Chondrocyte (in vitro differentiated cells): Measurements from ENCODE around the gene MFN2. TPM values are rescaled to one million over a fixed set of nuclear protein-coding genes. Genes with fewer than 3 reads are reported as not detected.

Experiments used
- DNase-seq: peaks from one replicate; pipeline ENCODE4 v3.0.0; 2021; ENCODE audit warnings: mixed read lengths, low spot score
- H3K27ac Mint-ChIP-seq: one replicate; pipeline ENCODE4 v1.8.0; 2021; ENCODE audit warnings: mild to moderate bottlenecking, moderate library complexity, mixed read lengths; ENCODE audit not compliant: unreplicated experiment
- H3K27me3 Mint-ChIP-seq: 2 replicates; pipeline ENCODE4 v1.8.0; 2021; ENCODE audit warnings: low read depth, mixed read lengths
- H3K36me3 Mint-ChIP-seq: 2 replicates; pipeline ENCODE4 v1.8.0; 2021; ENCODE audit warnings: low read depth, mixed read lengths
- H3K4me1 Mint-ChIP-seq: 2 replicates; pipeline ENCODE4 v1.8.0; 2021; ENCODE audit warnings: low read depth, mild to moderate bottlenecking, mixed read lengths
- H3K4me3 Mint-ChIP-seq: one replicate; pipeline ENCODE4 v1.8.0; 2021; ENCODE audit warnings: mild to moderate bottlenecking, moderate library complexity, mixed read lengths; ENCODE audit not compliant: unreplicated experiment
- H3K9me3 Mint-ChIP-seq: 2 replicates; pipeline ENCODE4 v1.8.0; 2021; ENCODE audit warnings: low read depth, mixed read lengths
- CTCF ChIP-seq: fragments of 200-600 bp; sonication (generic); IDR thresholded peaks from 2 replicates; pipeline ENCODE4 v1.5.0; 2021; ENCODE audit warnings: antibody characterized with exemption, mild to moderate bottlenecking, moderate library complexity
- total RNA-seq: library from RNA; stranded (reverse); gene quantifications from 3 replicates; pipeline ENCODE4 v1.2.1, GENCODE V29; 2021

MFN2 gene
- total RNA-seq, 1 donor from 2014 or later: 56.6 TPM

- no peak overlapping the region for H3K4me3 Mint-ChIP-seq
- DNase-seq: no peak
- H3K36me3 Mint-ChIP-seq: peaks cover 18% of the 10 kb centered on the region
- peak overlapping the region; percentile 8 for H3K27ac Mint-ChIP-seq
- H3K4me1 Mint-ChIP-seq: peaks cover 42% of the 10 kb centered on the region
- no peaks in the 10 kb centered on the region for H3K27me3 Mint-ChIP-seq
- H3K9me3 Mint-ChIP-seq: no peaks in the 10 kb centered on the region
- no peak for TF ChIP-seq CTCF
Observed at GRCh38 chr1:11985851-11986250, 5.6 kb downstream of the MFN2 start.

GRCh38 chr1:11989669-11990068, 9.4 kb downstream of the MFN2 start:
- no peak overlapping the region for H3K27ac Mint-ChIP-seq
- no peak for DNase-seq
- no peaks in the 10 kb centered on the region for H3K27me3 Mint-ChIP-seq
- no peak for TF ChIP-seq CTCF
- no peak overlapping the region for H3K4me3 Mint-ChIP-seq
- peaks cover 22% of the 10 kb centered on the region for H3K36me3 Mint-ChIP-seq
- H3K9me3 Mint-ChIP-seq: no peaks in the 10 kb centered on the region
- peaks cover 14% of the 10 kb centered on the region for H3K4me1 Mint-ChIP-seq

- no peak overlapping the region for H3K4me3 Mint-ChIP-seq
- DNase-seq: no peak
- peaks cover 23% of the 10 kb centered on the region for H3K36me3 Mint-ChIP-seq
- H3K9me3 Mint-ChIP-seq: no peaks in the 10 kb centered on the region
- no peak for TF ChIP-seq CTCF
- peaks cover 12% of the 10 kb centered on the region for H3K4me1 Mint-ChIP-seq
- no peaks in the 10 kb centered on the region for H3K27me3 Mint-ChIP-seq
- peak overlapping the region; percentile 14 for H3K27ac Mint-ChIP-seq
Observed at GRCh38 chr1:11990303-11991032, 10.2 kb downstream of the MFN2 start.

GRCh38 chr1:11991969-11992676, 11.9 kb downstream of the MFN2 start:
- H3K27ac Mint-ChIP-seq: no peak overlapping the region
- no peak overlapping the region for H3K4me3 Mint-ChIP-seq
- H3K27me3 Mint-ChIP-seq: no peaks in the 10 kb centered on the region
- peaks cover 5% of the 10 kb centered on the region for H3K4me1 Mint-ChIP-seq
- no peak for DNase-seq
- H3K9me3 Mint-ChIP-seq: no peaks in the 10 kb centered on the region
- no peak for TF ChIP-seq CTCF
- peaks cover 29% of the 10 kb centered on the region for H3K36me3 Mint-ChIP-seq

- Mint-ChIP-seq H3K9me3 (no peaks in the 10 kb centered on the region), H3K27ac (no peak overlapping the region), H3K4me1 (no peaks in the 10 kb centered on the region), H3K4me3 (no peak overlapping the region), H3K27me3 (no peaks in the 10 kb centered on the region), H3K36me3 (peaks cover 30% of the 10 kb centered on the region)
- no peak for TF ChIP-seq CTCF
- DNase-seq: no peak
Observed at GRCh38 chr1:11997081-11997850, 17.0 kb downstream of the MFN2 start.
